Stimulated activated naive B cell treated with anti-CD40 and anti-IgM and Interleukin-4, amounts not matched to agents 10 μg/mL and 1 μg/mL and 100 μg/mL, for 72 hours (primary cell): ENCODE results near the gene DIP2B.
"Not testable (repeated sequence)": the region's sequence is repeated elsewhere in the genome, so short reads cannot be mapped to it uniquely, and the experiment has no call there.

Experiments
- ATAC-seq, 2 donors: fragments of 150-1000 bp; cut with Tn5 transposase; replicated peaks; 2 replicates each; pipeline ENCODE4 v1.10.0; 2021; ENCODE audit warnings: moderate library complexity in 1 of 2
- DNase-seq: peaks from one replicate; pipeline ENCODE4 v3.0.0; 2021
- H3K27ac Mint-ChIP-seq: one replicate; pipeline ENCODE4 v1.8.0; 2022; ENCODE audit warnings: mild to moderate bottlenecking, mixed read lengths
- H3K27me3 Mint-ChIP-seq, 2 donors: one replicate each; pipeline ENCODE4 v1.8.0; 2022; ENCODE audit warnings: mixed read lengths in 2 of 2
- H3K36me3 Mint-ChIP-seq, 2 donors: one replicate each; pipeline ENCODE4 v1.8.0; 2022; ENCODE audit warnings: mixed read lengths in 2 of 2, mild to moderate bottlenecking in 1 of 2
- H3K4me1 Mint-ChIP-seq, 2 donors: one replicate each; pipeline ENCODE4 v1.8.0; 2022; ENCODE audit warnings: mixed read lengths in 2 of 2, mild to moderate bottlenecking in 1 of 2
- H3K4me3 Mint-ChIP-seq, 2 donors: one replicate each; pipeline ENCODE4 v1.8.0; 2022; ENCODE audit warnings: mild to moderate bottlenecking in 2 of 2, mixed read lengths in 2 of 2, moderate library complexity in 1 of 2
- H3K9me3 Mint-ChIP-seq, 2 donors: one replicate each; pipeline ENCODE4 v1.8.0; 2022; ENCODE audit warnings: mixed read lengths in 2 of 2, mild to moderate bottlenecking in 1 of 2

DIP2B gene

GRCh38 chr12:50765095-50765911 is 260.5 kb downstream of the DIP2B start:
- H3K27ac Mint-ChIP-seq: peak overlapping the region; percentile 99
- ATAC-seq (peak; percentile 33 to 41), DNase-seq (peak; percentile 23)
- H3K27me3 Mint-ChIP-seq: no peaks in the 10 kb centered on the region
- peaks cover 3 to 4% of the 10 kb centered on the region in 2 donors for H3K9me3 Mint-ChIP-seq
- H3K36me3 Mint-ChIP-seq: peaks cover 4 to 22% of the 10 kb centered on the region in 2 donors
- H3K4me1 Mint-ChIP-seq: peaks cover 20 to 33% of the 10 kb centered on the region in 2 donors
- H3K4me3 Mint-ChIP-seq: peak overlapping the region; percentile 97 to 98

- no peak overlapping the region for H3K4me3 Mint-ChIP-seq
- no peaks in the 10 kb centered on the region for H3K27me3 Mint-ChIP-seq
- no peak overlapping the region for H3K27ac Mint-ChIP-seq
- H3K4me1 Mint-ChIP-seq: peaks cover 9 to 12% of the 10 kb centered on the region in 2 donors
- no peaks in the 10 kb centered on the region for H3K9me3 Mint-ChIP-seq
- H3K36me3 Mint-ChIP-seq: peaks cover 13 to 30% of the 10 kb centered on the region in 2 donors
- DNase-seq: no peak
- no peak for ATAC-seq
These were observed 263.6 kb downstream of the DIP2B start for GRCh38 chr12:50768391-50768790.

- peaks cover 14 to 29% of the 10 kb centered on the region in 2 donors for H3K36me3 Mint-ChIP-seq
- not testable (repeated sequence) for H3K27ac Mint-ChIP-seq, DNase-seq, H3K27me3 Mint-ChIP-seq, H3K9me3 Mint-ChIP-seq, ATAC-seq, H3K4me3 Mint-ChIP-seq
- H3K4me1 Mint-ChIP-seq: peaks cover 10 to 12% of the 10 kb centered on the region in 2 donors
These were observed 264.0 kb downstream of the DIP2B start for GRCh38 chr12:50768813-50769212.

GRCh38 chr12:50771409-50771808 is 266.6 kb downstream of the DIP2B start:
- H3K36me3 Mint-ChIP-seq: peaks cover 15 to 31% of the 10 kb centered on the region in 2 donors
- H3K27me3 Mint-ChIP-seq: no peaks in the 10 kb centered on the region
- DNase-seq: no peak
- peaks cover 5 to 10% of the 10 kb centered on the region in 2 donors for H3K4me1 Mint-ChIP-seq
- ATAC-seq: no peak
- no peak overlapping the region for H3K4me3 Mint-ChIP-seq
- H3K27ac Mint-ChIP-seq: no peak overlapping the region
- H3K9me3 Mint-ChIP-seq: no peaks in the 10 kb centered on the region

GRCh38 chr12:50772470-50772869 is 267.7 kb downstream of the DIP2B start:
- Mint-ChIP-seq H3K9me3 (no peaks in the 10 kb centered on the region), H3K36me3 (peaks cover 15 to 31% of the 10 kb centered on the region in 2 donors), H3K4me3 (no peak overlapping the region), H3K4me1 (peaks cover 7 to 12% of the 10 kb centered on the region in 2 donors), H3K27ac (no peak overlapping the region), H3K27me3 (no peaks in the 10 kb centered on the region)
- ATAC-seq (no peak), DNase-seq (no peak)

GRCh38 chr12:50772877-50773276 is 268.1 kb downstream of the DIP2B start:
- no peak overlapping the region for H3K4me3 Mint-ChIP-seq
- H3K27ac Mint-ChIP-seq: no peak overlapping the region
- no peaks in the 10 kb centered on the region for H3K27me3 Mint-ChIP-seq
- DNase-seq (no peak), ATAC-seq (no peak)
- H3K4me1 Mint-ChIP-seq: peaks cover 9 to 13% of the 10 kb centered on the region in 2 donors
- no peaks in the 10 kb centered on the region for H3K9me3 Mint-ChIP-seq
- H3K36me3 Mint-ChIP-seq: peaks cover 15 to 31% of the 10 kb centered on the region in 2 donors

- H3K27me3 Mint-ChIP-seq: no peaks in the 10 kb centered on the region
- ATAC-seq (no peak), DNase-seq (no peak)
- H3K4me1 Mint-ChIP-seq: peaks cover 9 to 24% of the 10 kb centered on the region in 2 donors
- no peaks in the 10 kb centered on the region for H3K9me3 Mint-ChIP-seq
- H3K4me3 Mint-ChIP-seq: no peak overlapping the region
- H3K36me3 Mint-ChIP-seq: peaks cover 17 to 37% of the 10 kb centered on the region in 2 donors
- no peak overlapping the region for H3K27ac Mint-ChIP-seq
These were observed 270.5 kb downstream of the DIP2B start for GRCh38 chr12:50775251-50775650.

- Mint-ChIP-seq H3K9me3 (no peaks in the 10 kb centered on the region), H3K27me3 (no peaks in the 10 kb centered on the region), H3K4me1 (peaks cover 9 to 24% of the 10 kb centered on the region in 2 donors), H3K27ac (no peak overlapping the region), H3K36me3 (peaks cover 14 to 29% of the 10 kb centered on the region in 2 donors), H3K4me3 (no peak overlapping the region)
- ATAC-seq (no peak), DNase-seq (no peak)
These were observed 272.3 kb downstream of the DIP2B start for GRCh38 chr12:50776749-50777728.

- Mint-ChIP-seq H3K27ac (no peak overlapping the region), H3K4me3 (no peak overlapping the region), H3K9me3 (no peaks in the 10 kb centered on the region), H3K36me3 (peaks cover 3 to 16% of the 10 kb centered on the region in 2 donors), H3K4me1 (peaks cover 6 to 23% of the 10 kb centered on the region in 2 donors), H3K27me3 (no peaks in the 10 kb centered on the region)
- DNase-seq (no peak), ATAC-seq (no peak)
These were observed 274.1 kb downstream of the DIP2B start for GRCh38 chr12:50778663-50779590.

- H3K9me3 Mint-ChIP-seq: no peaks in the 10 kb centered on the region
- ATAC-seq (no peak), DNase-seq (no peak)
- H3K4me1 Mint-ChIP-seq: peaks cover 11 to 18% of the 10 kb centered on the region in 2 donors
- no peaks in the 10 kb centered on the region for H3K27me3 Mint-ChIP-seq
- no peak overlapping the region for H3K4me3 Mint-ChIP-seq
- H3K27ac Mint-ChIP-seq: no peak overlapping the region
- H3K36me3 Mint-ChIP-seq: peaks cover 4 to 20% of the 10 kb centered on the region in 2 donors
These were observed 275.2 kb downstream of the DIP2B start for GRCh38 chr12:50780013-50780412.

GRCh38 chr12:50784501-50784900 is 279.7 kb downstream of the DIP2B start:
- ATAC-seq: no peak
- Mint-ChIP-seq H3K27me3 (no peaks in the 10 kb centered on the region), H3K36me3 (peaks cover 34 to 47% of the 10 kb centered on the region in 2 donors), H3K27ac (no peak overlapping the region), H3K9me3 (peaks cover 4 to 9% of the 10 kb centered on the region in 2 donors), H3K4me3 (no peak overlapping the region), H3K4me1 (peaks cover 0 to 4% of the 10 kb centered on the region in 2 donors)
- no peak for DNase-seq

GRCh38 chr12:50785406-50786001 is 280.7 kb downstream of the DIP2B start:
- no peak for DNase-seq
- no peak for ATAC-seq
- Mint-ChIP-seq H3K27ac (no peak overlapping the region), H3K36me3 (peaks cover 37 to 49% of the 10 kb centered on the region in 2 donors), H3K9me3 (peaks cover 4 to 9% of the 10 kb centered on the region in 2 donors), H3K4me3 (no peak overlapping the region), H3K4me1 (peaks cover 3 to 4% of the 10 kb centered on the region in 2 donors), H3K27me3 (no peaks in the 10 kb centered on the region)
